PC-9 (cell line): ENCODE data around the gene ZNF33B. TPM values are rescaled to one million over a fixed set of nuclear protein-coding genes. Genes with fewer than 3 reads are reported as not detected.

Experiments
- BruUV-seq: library from RNA; stranded (reverse); fragments of 400-500 nt; replicated peaks from 2 replicates; lab custom pipeline; 2021; lab: Mats Ljungman, UMichigan
- CTCF ChIA-PET: fragments of 300-600 bp; sonication (Branson Sonifier 250); formaldehyde crosslinking; loops from one replicate; lab custom pipeline; 2022; ENCODE audit warnings: antibody characterized with exemption; lab: Charles Lee
- POLR2A ChIA-PET: fragments of 300-600 bp; sonication (Branson Sonifier 250); formaldehyde crosslinking; loops from one replicate; lab custom pipeline; 2022; ENCODE audit warnings: antibody characterized with exemption; ENCODE audit not compliant: unreplicated experiment; lab: Charles Lee
- DNase-seq, 2 experiments: peaks; one replicate each; pipeline versions ENCODE4 v3.0.0 to v3.0.0-alpha.2; 2015 to 2022; ENCODE audit warnings: mixed read lengths in 1 of 2
- H2AFZ ChIP-seq: fragments of 200-600 bp; sonication (generic); 2 replicates; pipeline ENCODE4 v1.8.1; 2017; ENCODE audit warnings: antibody characterized with exemption
- H3F3A ChIP-seq: fragments of 200-600 bp; sonication (generic); 2 replicates; pipeline ENCODE4 v1.8.1; 2017; ENCODE audit warnings: antibody characterized with exemption, mild to moderate bottlenecking, low read depth; ENCODE audit not compliant: insufficient read depth
- H3K27ac ChIP-seq: fragments of 200-600 bp; sonication (generic); 2 replicates; pipeline ENCODE4 v1.6.1; 2016; ENCODE audit warnings: mixed run types
- H3K27me3 ChIP-seq: fragments of 200-600 bp; sonication (generic); 2 replicates; pipeline ENCODE4 v1.6.1; 2016; ENCODE audit warnings: low read depth, mixed run types; ENCODE audit not compliant: insufficient read depth
- H3K36me3 ChIP-seq: fragments of 200-600 bp; sonication (generic); 2 replicates; pipeline ENCODE4 v1.6.1; 2016; ENCODE audit warnings: low read depth, mixed run types
- H3K4me1 ChIP-seq: fragments of 200-600 bp; sonication (generic); replicated peaks from 2 replicates; pipeline ENCODE4 v1.6.1; 2016; ENCODE audit warnings: mixed run types; ENCODE audit not compliant: insufficient read depth
- H3K4me2 ChIP-seq: fragments of 200-600 bp; sonication (generic); 2 replicates; pipeline ENCODE4 v1.6.1; 2017; ENCODE audit warnings: mixed run types
- H3K4me3 ChIP-seq: fragments of 200-600 bp; sonication (generic); 2 replicates; pipeline ENCODE4 v1.6.1; 2016; ENCODE audit warnings: mixed run types
- H3K79me2 ChIP-seq: fragments of 200-600 bp; sonication (generic); 2 replicates; pipeline ENCODE4 v1.6.1; 2017; ENCODE audit warnings: low read depth, mixed run types
- H3K9me2 ChIP-seq: fragments of 200-600 bp; sonication (generic); 2 replicates; pipeline ENCODE4 v1.8.1; 2017; ENCODE audit warnings: mild to moderate bottlenecking; ENCODE audit not compliant: insufficient read depth
- H3K9me3 ChIP-seq: fragments of 200-600 bp; sonication (generic); 2 replicates; pipeline ENCODE4 v1.8.1; 2016; ENCODE audit warnings: low read depth; ENCODE audit not compliant: insufficient read depth
- H4K20me1 ChIP-seq: fragments of 200-600 bp; sonication (generic); 2 replicates; pipeline ENCODE4 v1.8.1; 2017; ENCODE audit not compliant: insufficient read depth
- EZH2 ChIP-seq: fragments of 200-600 bp; sonication (generic); IDR thresholded peaks from 2 replicates; pipeline ENCODE4 v1.8.0; 2017; ENCODE audit warnings: antibody characterized with exemption, low read depth
- intact Hi-C: fragments of 100-400 bp; cut with micrococcal nuclease; formaldehyde crosslinking; loops from one replicate; pipeline ENCODE4 v1.10.0; 2022; ENCODE audit not compliant: unreplicated experiment
- total RNA-seq: library from RNA; stranded (reverse); gene quantifications from 2 replicates; pipeline ENCODE4 v1.2.3, GENCODE V29; 2021
- TF ChIP-seq, protein P1 (sequence below): fragments of 200-600 bp; sonication (generic); conservative IDR thresholded peaks from 2 replicates; pipeline ENCODE4 v1.6.1; 2017; ENCODE audit warnings: mixed run types, antibody characterized with exemption, mild to moderate bottlenecking, moderate library complexity

The ZNF33B gene
- total RNA-seq, 1 experiment from 2014 or later: 28.4 TPM

DNA sequence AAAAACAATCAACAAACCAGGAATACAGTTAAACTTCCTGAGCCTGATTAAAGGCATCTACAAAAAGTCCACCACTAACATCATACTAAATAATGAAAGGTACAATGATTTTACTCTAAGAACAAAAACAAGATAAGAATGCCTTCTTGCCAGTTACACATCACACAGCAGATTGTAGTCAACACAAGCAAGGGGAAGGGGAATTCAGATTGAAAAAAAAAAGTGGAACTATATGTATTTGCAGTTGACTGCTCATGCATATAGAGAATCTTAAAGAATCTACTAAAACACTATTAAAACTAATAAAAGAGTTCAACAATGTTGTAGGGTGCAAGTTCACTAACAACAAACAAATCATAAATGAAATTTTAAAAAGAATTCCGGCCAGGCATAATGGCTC, 28.5 kb downstream of the ZNF33B start:
- Histone ChIP-seq H3K36me3 (peaks cover 16% of the 10 kb centered on the region; the same call in 1 of the 2 replicates), H4K20me1 (no peaks in the 10 kb centered on the region), H3K79me2 (no peaks in the 10 kb centered on the region), H3K27ac (no peak overlapping the region), H3F3A (no peaks in the 10 kb centered on the region), H2AFZ (no peak overlapping the region), H3K4me1 (no peaks in the 10 kb centered on the region), H3K4me3 (no peak overlapping the region), H3K27me3 (no peaks in the 10 kb centered on the region), H3K9me3 (0 out of 2 replicates have a peak, but pooled peaks cover 3% of the 10 kb centered on the region), H3K9me2 (no peaks in the 10 kb centered on the region), H3K4me2 (no peak overlapping the region)
- ChIA-PET CTCF (no interaction called here), POLR2A (no interaction called here)
- intact Hi-C loops: no loop called here
- no peak for DNase-seq
- TF ChIP-seq, protein P1, sequence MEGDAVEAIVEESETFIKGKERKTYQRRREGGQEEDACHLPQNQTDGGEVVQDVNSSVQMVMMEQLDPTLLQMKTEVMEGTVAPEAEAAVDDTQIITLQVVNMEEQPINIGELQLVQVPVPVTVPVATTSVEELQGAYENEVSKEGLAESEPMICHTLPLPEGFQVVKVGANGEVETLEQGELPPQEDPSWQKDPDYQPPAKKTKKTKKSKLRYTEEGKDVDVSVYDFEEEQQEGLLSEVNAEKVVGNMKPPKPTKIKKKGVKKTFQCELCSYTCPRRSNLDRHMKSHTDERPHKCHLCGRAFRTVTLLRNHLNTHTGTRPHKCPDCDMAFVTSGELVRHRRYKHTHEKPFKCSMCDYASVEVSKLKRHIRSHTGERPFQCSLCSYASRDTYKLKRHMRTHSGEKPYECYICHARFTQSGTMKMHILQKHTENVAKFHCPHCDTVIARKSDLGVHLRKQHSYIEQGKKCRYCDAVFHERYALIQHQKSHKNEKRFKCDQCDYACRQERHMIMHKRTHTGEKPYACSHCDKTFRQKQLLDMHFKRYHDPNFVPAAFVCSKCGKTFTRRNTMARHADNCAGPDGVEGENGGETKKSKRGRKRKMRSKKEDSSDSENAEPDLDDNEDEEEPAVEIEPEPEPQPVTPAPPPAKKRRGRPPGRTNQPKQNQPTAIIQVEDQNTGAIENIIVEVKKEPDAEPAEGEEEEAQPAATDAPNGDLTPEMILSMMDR: no peak
- no peak for TF ChIP-seq EZH2
- no TSS peak for BruUV-seq

DNA sequence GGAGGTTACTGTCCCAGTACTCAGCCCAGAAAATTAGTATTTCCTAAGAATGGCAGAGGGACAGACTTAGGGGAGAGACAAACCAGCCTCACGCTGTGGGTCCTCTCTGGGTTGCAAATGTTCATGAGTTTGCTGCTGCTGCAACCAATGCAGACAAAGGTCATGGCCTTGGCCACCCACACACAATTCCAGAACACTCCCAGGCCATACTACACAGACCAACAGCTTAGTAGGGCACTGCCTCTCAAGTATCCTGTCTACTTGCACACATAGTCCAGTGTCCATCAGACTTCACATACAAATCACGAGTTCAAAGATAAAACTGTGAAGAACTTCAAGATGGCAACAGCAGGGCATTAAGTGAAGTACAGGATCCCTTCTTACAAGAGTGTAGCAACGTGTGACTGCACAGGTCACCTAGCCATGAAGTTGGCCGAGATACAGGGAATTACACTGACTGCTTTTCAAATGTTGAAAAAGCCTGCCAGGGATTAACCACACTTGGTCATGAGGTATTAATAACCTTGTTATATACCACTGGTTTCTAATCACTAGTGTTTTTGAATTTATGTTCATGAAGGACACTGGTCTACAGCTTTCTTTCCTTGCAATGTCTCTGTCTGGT, 40.0 kb downstream of the ZNF33B start:
- intact Hi-C loops: no loop called here
- Histone ChIP-seq H3K4me1 (no peaks in the 10 kb centered on the region), H3K36me3 (peaks cover 17% of the 10 kb centered on the region), H2AFZ (no peak overlapping the region), H4K20me1 (no peaks in the 10 kb centered on the region), H3K9me2 (no peaks in the 10 kb centered on the region), H3K27me3 (no peaks in the 10 kb centered on the region), H3K4me2 (no peak overlapping the region), H3K79me2 (no peaks in the 10 kb centered on the region), H3K27ac (no peak overlapping the region), H3K4me3 (no peak overlapping the region), H3F3A (no peaks in the 10 kb centered on the region), H3K9me3 (peaks cover 13% of the 10 kb centered on the region)
- BruUV-seq: no TSS peak
- ChIA-PET POLR2A (no interaction called here), CTCF (no interaction called here)
- TF ChIP-seq EZH2: no peak
- DNase-seq: no peak

DNA sequence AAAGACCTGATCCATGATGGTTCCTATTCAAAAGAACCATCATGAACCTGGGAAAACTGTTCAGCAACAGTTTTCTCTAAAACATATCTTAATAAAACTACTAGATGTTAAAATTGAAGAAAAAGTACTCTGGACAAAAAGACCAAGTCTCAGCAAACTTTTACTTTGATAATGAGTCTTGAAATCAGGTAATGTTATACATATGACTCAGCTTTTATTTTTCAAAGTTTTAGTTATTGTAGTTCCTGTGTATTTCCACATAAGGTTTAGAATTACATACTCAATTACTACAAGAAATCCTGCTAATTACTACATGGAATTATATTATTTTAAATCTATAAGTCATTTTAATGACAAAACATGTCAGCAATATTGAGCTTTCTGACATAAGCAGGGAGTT, 42.2 kb downstream of the ZNF33B start:
- no peaks in the 10 kb centered on the region for H3K27me3 ChIP-seq
- H3K9me3 ChIP-seq: peaks cover 32% of the 10 kb centered on the region
- no peaks in the 10 kb centered on the region for H3K9me2 ChIP-seq
- no peak overlapping the region for H3K4me2 ChIP-seq
- ChIA-PET POLR2A (no interaction called here), CTCF (no interaction called here)
- H3K79me2 ChIP-seq: no peaks in the 10 kb centered on the region
- no peaks in the 10 kb centered on the region for H4K20me1 ChIP-seq
- intact Hi-C loops: no loop called here
- peaks cover 34% of the 10 kb centered on the region for H3K36me3 ChIP-seq
- no peak overlapping the region for H3K4me3 ChIP-seq
- no peak overlapping the region for H2AFZ ChIP-seq
- DNase-seq: no peak
- no TSS peak for BruUV-seq
- TF ChIP-seq EZH2: no peak
- TF ChIP-seq, protein P1: no peak
- H3F3A ChIP-seq: no peaks in the 10 kb centered on the region
- no peaks in the 10 kb centered on the region for H3K4me1 ChIP-seq
- H3K27ac ChIP-seq: no peak overlapping the region

DNA sequence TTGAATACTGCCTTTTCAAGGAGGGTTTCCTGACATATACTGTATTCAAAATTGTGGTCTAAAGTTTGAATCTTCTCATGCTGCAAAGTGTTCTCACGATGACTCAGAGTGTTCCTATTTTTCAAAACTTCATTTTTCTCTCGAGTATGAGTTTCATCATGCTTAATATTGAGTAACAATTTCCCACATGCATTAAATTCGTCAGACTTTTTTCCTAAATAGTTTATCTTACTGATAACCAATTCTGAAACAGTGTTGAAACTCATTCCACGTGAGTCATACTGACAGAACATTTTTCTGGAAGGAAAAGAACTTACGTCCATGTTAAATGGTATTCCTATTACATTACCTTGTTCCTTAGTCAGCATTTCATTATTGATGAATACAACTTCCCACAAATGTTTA, 44.1 kb downstream of the ZNF33B start:
- no peak for TF ChIP-seq EZH2
- TF ChIP-seq, protein P1: no peak
- no peaks in the 10 kb centered on the region for H3K9me2 ChIP-seq
- H3F3A ChIP-seq: no peaks in the 10 kb centered on the region
- no peak for DNase-seq
- no peak overlapping the region for H2AFZ ChIP-seq
- ChIA-PET POLR2A (no interaction called here), CTCF (no interaction called here)
- peaks cover 40% of the 10 kb centered on the region for H3K36me3 ChIP-seq
- no peaks in the 10 kb centered on the region for H3K4me1 ChIP-seq
- peaks cover 32% of the 10 kb centered on the region for H3K9me3 ChIP-seq
- BruUV-seq: no TSS peak
- no peaks in the 10 kb centered on the region for H4K20me1 ChIP-seq
- intact Hi-C loops: no loop called here
- no peaks in the 10 kb centered on the region for H3K79me2 ChIP-seq
- no peak overlapping the region for H3K27ac ChIP-seq
- H3K4me2 ChIP-seq: no peak overlapping the region
- H3K4me3 ChIP-seq: no peak overlapping the region
- no peaks in the 10 kb centered on the region for H3K27me3 ChIP-seq
